Neuronal stem cell (in vitro differentiated cells): Measurements from ENCODE around the gene CDH13.

Experiments
- DNase-seq: peaks from one replicate; pipeline ENCODE4 v3.0.0-alpha.2; 2013; ENCODE audit warnings: low spot score
- H2AFZ ChIP-seq: one replicate; pipeline ENCODE4 v1.6.1; 2013; ENCODE audit warnings: mild to moderate bottlenecking, low read length, inconsistent platforms
- H2AK5ac ChIP-seq: 2 replicates; pipeline ENCODE4 v1.6.1; 2013; ENCODE audit warnings: low read depth, mild to moderate bottlenecking, inconsistent platforms, low read length, moderate library complexity, mixed read lengths
- H2BK120ac ChIP-seq: 2 replicates; pipeline ENCODE4 v1.6.1; 2013; ENCODE audit warnings: low read depth, mild to moderate bottlenecking, inconsistent platforms, low read length, moderate library complexity, mixed read lengths
- H2BK12ac ChIP-seq: one replicate; pipeline ENCODE4 v1.6.1; 2013; ENCODE audit warnings: low read length, inconsistent platforms
- H2BK15ac ChIP-seq: 2 replicates; pipeline ENCODE4 v1.6.1; 2013; ENCODE audit warnings: mild to moderate bottlenecking, low read length, inconsistent platforms, mixed read lengths
- H2BK5ac ChIP-seq: one replicate; pipeline ENCODE4 v1.6.1; 2013; ENCODE audit warnings: inconsistent platforms, mild to moderate bottlenecking, low read length, moderate library complexity
- H3K14ac ChIP-seq: one replicate; pipeline ENCODE4 v1.6.1; 2013; ENCODE audit warnings: low read length, inconsistent platforms
- H3K18ac ChIP-seq: 2 replicates; pipeline ENCODE4 v1.6.1; 2013; ENCODE audit warnings: low read length, inconsistent platforms
- H3K23ac ChIP-seq: 2 replicates; pipeline ENCODE4 v1.6.1; 2013; ENCODE audit warnings: low read depth, mild to moderate bottlenecking, mixed read lengths, low read length, inconsistent platforms; ENCODE audit not compliant: poor library complexity
- H3K27ac ChIP-seq: replicated peaks from 3 replicates; pipeline ENCODE4 v1.5.1; 2013; ENCODE audit warnings: low read length, inconsistent platforms
- H3K27me3 ChIP-seq, 3 experiments: 2 replicates each; pipeline ENCODE4 v1.6.1; 2013; ENCODE audit warnings: low read length in 3 of 3, mild to moderate bottlenecking in 2 of 3, inconsistent platforms in 1 of 3, low read depth in 1 of 3, mixed read lengths in 1 of 3, moderate library complexity in 1 of 3; ENCODE audit not compliant: control insufficient read depth in 3 of 3, insufficient read depth in 3 of 3
- H3K36me3 ChIP-seq, 2 donors: replicated peaks in 1 of 2; 2 replicates each; pipeline ENCODE4 v1.6.1; 2013; ENCODE audit warnings: low read length in 2 of 2; ENCODE audit not compliant: control insufficient read depth in 2 of 2, insufficient read depth in 2 of 2
- H3K4ac ChIP-seq: 2 replicates; pipeline ENCODE4 v1.6.1; 2013; ENCODE audit warnings: inconsistent platforms, mild to moderate bottlenecking, low read length, moderate library complexity
- H3K4me1 ChIP-seq, 2 donors: 1 replicate in 1 of 2; 2 replicates in 1 of 2; pipeline ENCODE4 v1.6.1; 2013; ENCODE audit warnings: low read length in 2 of 2, low read depth in 1 of 2; ENCODE audit not compliant: control insufficient read depth in 2 of 2, insufficient read depth in 1 of 2
- H3K4me2 ChIP-seq: one replicate; pipeline ENCODE4 v1.6.1; 2013; ENCODE audit warnings: mild to moderate bottlenecking, low read length, inconsistent platforms; ENCODE audit not compliant: insufficient read depth, poor library complexity, severe bottlenecking
- H3K4me3 ChIP-seq, 2 donors: 2 replicates each; pipeline ENCODE4 v1.5.1; 2013; ENCODE audit warnings: low read length in 2 of 2, mild to moderate bottlenecking in 2 of 2, inconsistent platforms in 1 of 2, moderate library complexity in 1 of 2
- H3K79me1 ChIP-seq: one replicate; pipeline ENCODE4 v1.6.1; 2013; ENCODE audit warnings: low read depth, mild to moderate bottlenecking, inconsistent platforms, low read length, moderate library complexity
- H3K9ac ChIP-seq: one replicate; pipeline ENCODE4 v1.6.1; 2013; ENCODE audit warnings: mild to moderate bottlenecking, low read depth, low read length, inconsistent platforms; ENCODE audit not compliant: poor library complexity
- H3K9me3 ChIP-seq, 2 donors: replicated peaks in 1 of 2; 2 replicates each; pipeline versions ENCODE3 to v1.6.1; 2013; ENCODE audit warnings: low read length in 2 of 2, mild to moderate bottlenecking in 2 of 2, inconsistent platforms in 1 of 2, low read depth in 1 of 2, mixed read lengths in 1 of 2, moderate library complexity in 1 of 2; ENCODE audit not compliant: control insufficient read depth in 2 of 2, insufficient read depth in 1 of 2
- H4K8ac ChIP-seq: one replicate; pipeline ENCODE4 v1.6.1; 2013; ENCODE audit warnings: low read depth, mild to moderate bottlenecking, inconsistent platforms, low read length, moderate library complexity
- H4K91ac ChIP-seq: one replicate; pipeline ENCODE4 v1.6.1; 2013; ENCODE audit warnings: low read length, low read depth, mild to moderate bottlenecking, inconsistent platforms; ENCODE audit not compliant: poor library complexity
- WGBS, 2 donors: extraction: QIAGEN DNeasy Blood & Tissue Kit; methylation state at CpG; one replicate each; pipeline ENCODE4 v1.1.7; 2013; ENCODE audit warnings: missing lambda C conversion rate in 2 of 2, mixed read lengths in 1 of 2; ENCODE audit not compliant: insufficient read length in 2 of 2, insufficient replicate concordance in 1 of 2; ENCODE audit errors: extremely low coverage in 2 of 2; 5-methylcytosine and 5-hydroxymethylcytosine counted together

Gene CDH13

GRCh38 chr16:83279251-83279650, 652.5 kb downstream of the CDH13 start:
- H2BK120ac ChIP-seq, result no peak overlapping the region
- no peaks in the 10 kb centered on the region for H3K36me3 ChIP-seq
- H2BK12ac ChIP-seq, result no peak overlapping the region
- H4K8ac ChIP-seq, result no peak overlapping the region
- no peak overlapping the region for H3K9ac ChIP-seq
- H4K91ac ChIP-seq, result no peak overlapping the region
- no peak overlapping the region for H2AK5ac ChIP-seq
- no peaks in the 10 kb centered on the region for H3K79me1 ChIP-seq
- peaks cover 0 to 2% of the 10 kb centered on the region in 2 donors for H3K4me1 ChIP-seq
- H2BK5ac ChIP-seq, result no peak overlapping the region
- H3K4ac ChIP-seq, result no peak overlapping the region
- H3K18ac ChIP-seq, result no peak overlapping the region
- H2AFZ ChIP-seq, result no peak overlapping the region
- WGBS, 2 donors, result no CpG with 5 or more reads among the region's 9 CpGs
- H3K14ac ChIP-seq, result no peak overlapping the region
- no peaks in the 10 kb centered on the region for H3K27me3 ChIP-seq
- no peak overlapping the region for H3K23ac ChIP-seq
- DNase-seq, result no peak
- H2BK15ac ChIP-seq, result no peak overlapping the region
- H3K9me3 ChIP-seq, result no peaks in the 10 kb centered on the region
- H3K4me3 ChIP-seq, result no peak overlapping the region
- no peak overlapping the region for H3K27ac ChIP-seq
- H3K4me2 ChIP-seq, result no peak overlapping the region

- H3K23ac ChIP-seq, result no peak overlapping the region
- no peak overlapping the region for H3K4me2 ChIP-seq
- H4K8ac ChIP-seq, result no peak overlapping the region
- H3K4me1 ChIP-seq, result no peaks in the 10 kb centered on the region
- no peak overlapping the region for H3K14ac ChIP-seq
- WGBS, 2 donors, result no CpG with 5 or more reads among the region's 6 CpGs
- H3K27me3 ChIP-seq, result no peaks in the 10 kb centered on the region
- no peak overlapping the region for H2AFZ ChIP-seq
- H2BK120ac ChIP-seq, result no peak overlapping the region
- H3K18ac ChIP-seq, result no peak overlapping the region
- H3K27ac ChIP-seq, result no peak overlapping the region
- H3K36me3 ChIP-seq, result no peaks in the 10 kb centered on the region
- DNase-seq, result no peak
- H3K9ac ChIP-seq, result no peak overlapping the region
- H3K9me3 ChIP-seq, result no peaks in the 10 kb centered on the region
- no peak overlapping the region for H2AK5ac ChIP-seq
- no peak overlapping the region for H2BK15ac ChIP-seq
- no peak overlapping the region for H2BK5ac ChIP-seq
- H3K4ac ChIP-seq, result no peak overlapping the region
- no peak overlapping the region for H2BK12ac ChIP-seq
- H3K4me3 ChIP-seq, result no peak overlapping the region
- H3K79me1 ChIP-seq, result no peaks in the 10 kb centered on the region
- no peak overlapping the region for H4K91ac ChIP-seq
These were observed 659.2 kb downstream of the CDH13 start for GRCh38 chr16:83285921-83286320.

DNA sequence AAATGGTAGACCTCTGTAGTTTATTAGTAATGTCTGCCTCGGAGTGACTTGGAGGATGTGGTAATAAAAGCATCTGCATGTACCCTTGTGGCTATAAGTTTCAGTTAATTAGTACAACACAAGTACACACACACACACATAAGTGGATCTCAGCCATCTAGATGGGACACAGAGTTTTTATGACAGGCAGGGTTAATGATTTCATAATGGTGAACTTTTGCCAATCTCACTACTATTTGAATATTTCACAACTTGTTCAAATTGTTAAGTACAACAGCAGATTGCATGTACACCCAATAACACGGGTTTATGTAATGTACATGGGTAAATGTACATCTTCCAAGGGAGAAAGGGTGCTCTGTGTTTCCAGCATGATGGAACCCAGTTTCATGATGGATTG, 669.7 kb downstream of the CDH13 start:
- no peak overlapping the region for H2BK12ac ChIP-seq
- H2AK5ac ChIP-seq, result no peak overlapping the region
- H3K36me3 ChIP-seq, result no peaks in the 10 kb centered on the region
- H2BK5ac ChIP-seq, result no peak overlapping the region
- no peak overlapping the region for H3K23ac ChIP-seq
- no peak overlapping the region for H3K14ac ChIP-seq
- H2AFZ ChIP-seq, result no peak overlapping the region
- H3K9ac ChIP-seq, result no peak overlapping the region
- H4K91ac ChIP-seq, result no peak overlapping the region
- no peaks in the 10 kb centered on the region for H3K4me1 ChIP-seq
- H2BK120ac ChIP-seq, result no peak overlapping the region
- H3K4me3 ChIP-seq, result no peak overlapping the region
- WGBS, 2 donors, result no CpG with 5 or more reads among the region's 2 CpGs
- no peak for DNase-seq
- H3K9me3 ChIP-seq, result no peaks in the 10 kb centered on the region
- no peak overlapping the region for H3K27ac ChIP-seq
- H2BK15ac ChIP-seq, result no peak overlapping the region
- H3K79me1 ChIP-seq, result no peaks in the 10 kb centered on the region
- no peak overlapping the region for H3K4ac ChIP-seq
- no peak overlapping the region for H4K8ac ChIP-seq
- no peaks in the 10 kb centered on the region for H3K27me3 ChIP-seq
- no peak overlapping the region for H3K4me2 ChIP-seq
- H3K18ac ChIP-seq, result no peak overlapping the region

DNA sequence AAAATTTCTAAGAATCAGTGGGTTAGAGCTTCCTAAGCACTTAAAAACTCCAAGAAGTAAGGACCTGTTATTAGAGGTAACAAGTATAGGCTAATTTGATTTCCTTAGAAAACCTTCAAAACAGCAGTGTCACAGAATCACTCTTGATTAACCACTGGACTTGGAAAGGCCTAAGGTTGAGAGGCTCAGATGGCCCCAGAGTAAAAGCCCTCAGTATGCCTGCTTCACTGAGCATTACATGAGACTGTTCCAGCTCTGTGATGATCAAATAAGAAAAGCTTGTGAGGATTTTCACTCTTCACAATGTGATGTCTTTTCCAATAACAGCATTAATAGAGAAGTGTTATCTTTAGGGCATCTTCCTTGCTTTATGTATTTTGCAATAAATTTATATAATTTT, 671.8 kb downstream of the CDH13 start:
- Histone ChIP-seq H3K79me1 (no peaks in the 10 kb centered on the region), H3K4ac (no peak overlapping the region), H3K27ac (no peak overlapping the region), H2AK5ac (no peak overlapping the region), H3K36me3 (no peaks in the 10 kb centered on the region), H4K91ac (no peak overlapping the region), H3K9ac (no peak overlapping the region), H3K23ac (no peak overlapping the region), H3K18ac (no peak overlapping the region), H3K9me3 (no peaks in the 10 kb centered on the region), H2AFZ (no peak overlapping the region), H2BK120ac (no peak overlapping the region), H3K4me3 (no peak overlapping the region), H3K14ac (no peak overlapping the region), H2BK12ac (no peak overlapping the region), H2BK15ac (no peak overlapping the region), H3K27me3 (no peaks in the 10 kb centered on the region), H3K4me1 (no peaks in the 10 kb centered on the region), H3K4me2 (no peak overlapping the region), H2BK5ac (no peak overlapping the region), H4K8ac (no peak overlapping the region)
- no peak for DNase-seq
